ENCODE data around the gene COLEC12. TPM values are rescaled to one million over a fixed set of nuclear protein-coding genes. Genes with fewer than 3 reads are reported as not detected.

COLEC12 gene
- polyA plus RNA-seq, 1 donor: 19.1 TPM

GRCh38 chr18:363301-364085 is 137.0 kb downstream of the COLEC12 start:
- no peaks in the 10 kb centered on the region for H3K27me3 ChIP-seq (ENCODE audit: control insufficient read depth, insufficient read depth, low read length)
- H3K36me3 ChIP-seq (ENCODE audit: control insufficient read depth, insufficient read depth, low read length): no peaks in the 10 kb centered on the region
- no peak for DNase-seq
- 56% methylated on average over 4 of the region's 11 CpGs for WGBS (ENCODE audit: insufficient coverage, low lambda C conversion rate)
- peaks cover 8% of the 10 kb centered on the region for H3K4me1 ChIP-seq (ENCODE audit: control insufficient read depth, insufficient read depth, low read length)
- no peak overlapping the region for H3K4me3 ChIP-seq (ENCODE audit: low read length)
- no peak overlapping the region for H3K27ac ChIP-seq (ENCODE audit: low read length)
- no peaks in the 10 kb centered on the region for H3K9me3 ChIP-seq (ENCODE audit: control insufficient read depth, low read depth, low read length)

DNA sequence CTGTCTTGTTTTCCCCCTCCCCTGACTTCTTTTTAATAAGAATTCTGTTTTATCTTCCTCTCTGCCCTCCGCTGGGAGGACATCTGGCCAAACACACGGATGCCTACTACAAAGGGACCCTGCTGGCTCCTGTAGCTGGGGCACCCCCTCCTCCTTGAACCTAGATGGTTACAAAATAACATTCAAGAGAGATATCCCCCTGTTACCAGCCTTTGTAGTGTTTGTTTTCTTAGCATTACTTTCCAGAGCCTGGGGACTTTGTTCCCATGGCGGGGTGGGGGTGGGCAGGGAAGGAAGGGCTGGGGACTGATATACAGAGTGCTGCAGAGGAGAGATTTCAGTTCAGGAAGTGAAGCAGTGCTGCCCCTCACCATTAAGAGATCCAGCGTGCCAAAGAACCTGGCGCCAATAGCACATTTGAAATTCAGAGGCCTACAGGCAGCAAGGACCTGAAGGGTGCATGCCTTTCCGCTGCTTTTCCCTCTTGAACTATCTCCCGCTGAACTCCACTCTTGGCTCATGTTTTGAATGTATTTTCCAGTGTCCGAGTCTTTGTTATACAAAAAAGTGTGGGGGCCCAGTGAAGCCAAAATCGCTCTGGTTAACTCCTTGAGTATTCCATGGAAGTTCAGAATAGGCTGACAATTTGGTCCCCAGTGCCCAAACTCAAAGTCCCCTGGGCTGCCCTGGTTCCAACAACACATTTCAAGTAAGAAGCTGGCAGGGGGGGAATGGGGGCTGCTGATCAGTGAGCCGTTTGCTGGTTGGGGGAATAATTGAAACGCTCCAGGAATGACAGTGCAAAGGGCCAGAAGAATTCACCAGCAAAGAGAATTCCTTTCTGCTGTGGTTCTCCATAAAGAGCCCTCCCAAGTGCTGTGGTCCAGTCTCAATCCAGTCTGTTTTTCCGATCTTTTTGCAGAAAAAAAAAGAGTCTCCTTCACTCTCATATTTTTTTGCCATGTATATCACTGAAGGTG is 137.9 kb downstream of the COLEC12 start:
- peaks cover 8% of the 10 kb centered on the region for H3K4me1 ChIP-seq (ENCODE audit: control insufficient read depth, insufficient read depth, low read length)
- no peaks in the 10 kb centered on the region for H3K9me3 ChIP-seq (ENCODE audit: control insufficient read depth, low read depth, low read length)
- no peaks in the 10 kb centered on the region for H3K27me3 ChIP-seq (ENCODE audit: control insufficient read depth, insufficient read depth, low read length)
- H3K27ac ChIP-seq (ENCODE audit: low read length): peak overlapping the region; percentile 42
- peak; percentile 35 to 71 for DNase-seq
- H3K36me3 ChIP-seq (ENCODE audit: control insufficient read depth, insufficient read depth, low read length): no peaks in the 10 kb centered on the region
- no peak overlapping the region for H3K4me3 ChIP-seq (ENCODE audit: low read length)
- WGBS (ENCODE audit: insufficient coverage, low lambda C conversion rate): 13% methylated on average over 2 of the region's 12 CpGs

DNA sequence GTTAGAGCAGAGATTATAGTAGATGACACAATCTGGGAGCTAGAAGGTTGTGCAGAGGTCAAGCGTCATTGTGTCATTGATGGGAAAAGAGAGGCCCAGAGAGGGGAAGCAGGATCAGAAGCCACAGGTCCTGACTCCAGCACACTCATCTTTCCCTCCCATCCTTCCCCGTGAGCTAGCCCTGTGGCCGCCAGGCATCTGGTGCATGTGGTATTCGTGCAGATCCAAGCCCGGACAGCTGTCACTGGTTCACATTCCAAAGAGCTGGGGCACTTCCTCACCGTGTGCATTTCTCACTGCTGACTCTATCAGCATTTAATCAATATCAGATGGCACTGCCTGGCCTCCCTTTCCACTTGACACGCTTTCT is 138.6 kb downstream of the COLEC12 start:
- Histone ChIP-seq H3K9me3 (ENCODE audit: control insufficient read depth, low read depth, low read length) (no peaks in the 10 kb centered on the region), H3K36me3 (ENCODE audit: control insufficient read depth, insufficient read depth, low read length) (no peaks in the 10 kb centered on the region), H3K27ac (ENCODE audit: low read length) (peak overlapping the region; percentile 42), H3K4me1 (ENCODE audit: control insufficient read depth, insufficient read depth, low read length) (peaks cover 8% of the 10 kb centered on the region), H3K4me3 (ENCODE audit: low read length) (no peak overlapping the region), H3K27me3 (ENCODE audit: control insufficient read depth, insufficient read depth, low read length) (no peaks in the 10 kb centered on the region)
- WGBS (ENCODE audit: insufficient coverage, low lambda C conversion rate): 13% methylated on average over 1 of the region's 7 CpGs
- DNase-seq: peak; percentile 21 to 59

DNA sequence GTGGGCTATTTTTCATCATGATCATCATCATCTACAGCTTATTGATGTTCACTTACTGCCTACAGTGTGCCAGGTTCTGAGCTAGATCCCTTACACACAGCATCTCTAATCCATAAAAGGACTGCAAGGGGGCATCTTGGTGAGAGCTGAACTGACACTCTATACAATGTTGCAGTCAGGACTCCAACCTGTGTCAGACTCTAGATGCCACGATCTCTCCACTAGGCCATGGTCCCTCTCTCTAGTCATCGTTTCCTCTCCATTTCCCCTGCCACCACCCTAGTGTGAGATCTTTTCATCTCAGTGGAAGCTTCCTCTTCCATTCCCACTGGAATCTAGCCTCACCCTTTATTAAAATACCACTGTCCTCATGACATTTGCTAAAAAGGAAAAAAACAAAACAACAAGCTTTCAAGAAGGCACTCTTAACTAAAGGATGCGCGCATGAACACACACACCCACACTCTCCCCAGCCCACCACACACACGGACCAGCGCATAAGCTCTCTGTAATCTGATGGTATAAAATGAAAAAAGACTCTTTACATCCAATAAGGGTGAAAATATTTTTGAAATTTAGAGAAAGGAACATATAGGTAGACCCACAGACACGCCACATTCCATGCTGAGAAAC is 139.3 kb downstream of the COLEC12 start:
- Histone ChIP-seq H3K4me3 (ENCODE audit: low read length) (no peak overlapping the region), H3K27me3 (ENCODE audit: control insufficient read depth, insufficient read depth, low read length) (no peaks in the 10 kb centered on the region), H3K4me1 (ENCODE audit: control insufficient read depth, insufficient read depth, low read length) (peaks cover 8% of the 10 kb centered on the region), H3K9me3 (ENCODE audit: control insufficient read depth, low read depth, low read length) (no peaks in the 10 kb centered on the region), H3K27ac (ENCODE audit: low read length) (no peak overlapping the region), H3K36me3 (ENCODE audit: control insufficient read depth, insufficient read depth, low read length) (no peaks in the 10 kb centered on the region)
- no peak for DNase-seq
- 80% methylated on average over 1 of the region's 7 CpGs for WGBS (ENCODE audit: insufficient coverage, low lambda C conversion rate)

- H3K27me3 ChIP-seq (ENCODE audit: control insufficient read depth, insufficient read depth, low read length): no peaks in the 10 kb centered on the region
- H3K36me3 ChIP-seq (ENCODE audit: control insufficient read depth, insufficient read depth, low read length): no peaks in the 10 kb centered on the region
- no peak overlapping the region for H3K27ac ChIP-seq (ENCODE audit: low read length)
- no peaks in the 10 kb centered on the region for H3K9me3 ChIP-seq (ENCODE audit: control insufficient read depth, low read depth, low read length)
- WGBS (ENCODE audit: insufficient coverage, low lambda C conversion rate): 40% methylated on average over 1 of the region's 2 CpGs
- no peak overlapping the region for H3K4me3 ChIP-seq (ENCODE audit: low read length)
- H3K4me1 ChIP-seq (ENCODE audit: control insufficient read depth, insufficient read depth, low read length): peaks cover 8% of the 10 kb centered on the region
- DNase-seq: no peak
These were observed 139.8 kb downstream of the COLEC12 start for GRCh38 chr18:360676-361075.

- H3K4me1 ChIP-seq (ENCODE audit: control insufficient read depth, insufficient read depth, low read length): peaks cover 3% of the 10 kb centered on the region
- no peak overlapping the region for H3K4me3 ChIP-seq (ENCODE audit: low read length)
- no peaks in the 10 kb centered on the region for H3K9me3 ChIP-seq (ENCODE audit: control insufficient read depth, low read depth, low read length)
- WGBS (ENCODE audit: insufficient coverage, low lambda C conversion rate): 58% methylated on average over 2 of the region's 2 CpGs
- no peaks in the 10 kb centered on the region for H3K36me3 ChIP-seq (ENCODE audit: control insufficient read depth, insufficient read depth, low read length)
- no peaks in the 10 kb centered on the region for H3K27me3 ChIP-seq (ENCODE audit: control insufficient read depth, insufficient read depth, low read length)
- no peak overlapping the region for H3K27ac ChIP-seq (ENCODE audit: low read length)
- DNase-seq: no peak
These were observed 143.7 kb downstream of the COLEC12 start for GRCh38 chr18:356778-357177.

- no peak overlapping the region for H3K4me3 ChIP-seq (ENCODE audit: low read length)
- WGBS (ENCODE audit: insufficient coverage, low lambda C conversion rate): 80% methylated on average over 1 of the region's 4 CpGs
- H3K27ac ChIP-seq (ENCODE audit: low read length): no peak overlapping the region
- no peaks in the 10 kb centered on the region for H3K36me3 ChIP-seq (ENCODE audit: control insufficient read depth, insufficient read depth, low read length)
- no peaks in the 10 kb centered on the region for H3K27me3 ChIP-seq (ENCODE audit: control insufficient read depth, insufficient read depth, low read length)
- no peak for DNase-seq
- no peaks in the 10 kb centered on the region for H3K9me3 ChIP-seq (ENCODE audit: control insufficient read depth, low read depth, low read length)
- H3K4me1 ChIP-seq (ENCODE audit: control insufficient read depth, insufficient read depth, low read length): no peaks in the 10 kb centered on the region
These were observed 144.8 kb downstream of the COLEC12 start for GRCh38 chr18:355678-356077.

GRCh38 chr18:354471-354870 is 146.0 kb downstream of the COLEC12 start:
- no peaks in the 10 kb centered on the region for H3K9me3 ChIP-seq (ENCODE audit: control insufficient read depth, low read depth, low read length)
- H3K36me3 ChIP-seq (ENCODE audit: control insufficient read depth, insufficient read depth, low read length): no peaks in the 10 kb centered on the region
- 92% methylated on average over 2 of the region's 3 CpGs for WGBS (ENCODE audit: insufficient coverage, low lambda C conversion rate)
- peak overlapping the region; percentile 3 for H3K27ac ChIP-seq (ENCODE audit: low read length)
- H3K4me3 ChIP-seq (ENCODE audit: low read length): no peak overlapping the region
- no peak for DNase-seq
- no peaks in the 10 kb centered on the region for H3K4me1 ChIP-seq (ENCODE audit: control insufficient read depth, insufficient read depth, low read length)
- no peaks in the 10 kb centered on the region for H3K27me3 ChIP-seq (ENCODE audit: control insufficient read depth, insufficient read depth, low read length)

DNA sequence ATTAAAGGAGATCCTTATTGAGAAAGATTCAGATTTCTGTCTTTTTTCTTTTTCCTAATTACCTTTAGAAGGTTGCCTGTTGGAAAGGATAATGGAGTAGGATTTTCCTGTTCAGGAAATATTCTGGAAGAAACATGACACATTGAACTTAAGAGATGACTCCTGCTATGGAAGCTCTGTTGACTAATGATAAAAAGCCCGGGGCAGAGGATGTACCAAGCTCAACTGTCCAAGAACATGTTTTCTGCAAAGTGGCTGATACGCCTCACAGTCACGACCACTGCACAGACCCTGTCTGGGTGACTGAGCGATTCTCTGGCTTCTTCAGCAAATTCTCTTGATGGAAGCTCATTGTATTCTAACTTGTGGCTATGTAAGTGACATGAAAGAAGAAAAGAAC is 146.5 kb downstream of the COLEC12 start:
- Histone ChIP-seq H3K9me3 (ENCODE audit: control insufficient read depth, low read depth, low read length) (no peaks in the 10 kb centered on the region), H3K36me3 (ENCODE audit: control insufficient read depth, insufficient read depth, low read length) (no peaks in the 10 kb centered on the region), H3K4me1 (ENCODE audit: control insufficient read depth, insufficient read depth, low read length) (no peaks in the 10 kb centered on the region), H3K27me3 (ENCODE audit: control insufficient read depth, insufficient read depth, low read length) (no peaks in the 10 kb centered on the region), H3K27ac (ENCODE audit: low read length) (peak overlapping the region; percentile 3), H3K4me3 (ENCODE audit: low read length) (no peak overlapping the region)
- no CpG with 5 or more reads among the region's 4 CpGs for WGBS (ENCODE audit: insufficient coverage, low lambda C conversion rate)
- DNase-seq: no peak

DNA sequence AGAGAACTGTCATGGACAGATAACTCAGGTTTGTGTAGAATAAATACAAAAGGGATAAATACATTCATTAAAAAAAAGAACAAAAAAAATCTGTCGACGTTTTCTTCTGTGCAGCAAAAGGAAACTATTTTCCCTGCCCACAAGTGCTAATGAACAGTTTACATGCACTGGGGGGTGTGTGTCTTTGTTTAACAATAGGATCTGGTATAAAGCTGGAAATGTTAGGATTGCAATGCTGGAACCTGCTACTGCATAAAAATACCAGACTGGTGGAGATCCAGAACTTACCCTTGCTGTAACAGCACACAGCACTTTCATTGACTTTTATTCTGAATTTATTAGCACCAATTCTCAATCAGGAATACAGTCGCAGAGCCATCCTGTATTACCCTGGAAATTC is 148.1 kb downstream of the COLEC12 start:
- H3K36me3 ChIP-seq (ENCODE audit: control insufficient read depth, insufficient read depth, low read length): no peaks in the 10 kb centered on the region
- no peak overlapping the region for H3K27ac ChIP-seq (ENCODE audit: low read length)
- 85% methylated on average over 2 of the region's 3 CpGs for WGBS (ENCODE audit: insufficient coverage, low lambda C conversion rate)
- DNase-seq: no peak
- no peaks in the 10 kb centered on the region for H3K9me3 ChIP-seq (ENCODE audit: control insufficient read depth, low read depth, low read length)
- H3K4me3 ChIP-seq (ENCODE audit: low read length): no peak overlapping the region
- H3K27me3 ChIP-seq (ENCODE audit: control insufficient read depth, insufficient read depth, low read length): no peaks in the 10 kb centered on the region
- H3K4me1 ChIP-seq (ENCODE audit: control insufficient read depth, insufficient read depth, low read length): no peaks in the 10 kb centered on the region

Data from large intestine (tissue), 3 donors.